Inferior parietal cortex (tissue), 1 donor: ENCODE data around the gene LATS1.
A peak's percentile ranks its signal among the peaks of the same experiment; 100 is the strongest.
"Not testable (repeated sequence)": the region's sequence is repeated elsewhere in the genome, so short reads cannot be mapped to it uniquely, and the experiment has no call there.

Experiments used
- DNase-seq: peaks from one replicate; pipeline ENCODE4 v3.0.0-alpha.2; 2016; ENCODE audit errors: extremely low spot score

LATS1 gene

DNA sequence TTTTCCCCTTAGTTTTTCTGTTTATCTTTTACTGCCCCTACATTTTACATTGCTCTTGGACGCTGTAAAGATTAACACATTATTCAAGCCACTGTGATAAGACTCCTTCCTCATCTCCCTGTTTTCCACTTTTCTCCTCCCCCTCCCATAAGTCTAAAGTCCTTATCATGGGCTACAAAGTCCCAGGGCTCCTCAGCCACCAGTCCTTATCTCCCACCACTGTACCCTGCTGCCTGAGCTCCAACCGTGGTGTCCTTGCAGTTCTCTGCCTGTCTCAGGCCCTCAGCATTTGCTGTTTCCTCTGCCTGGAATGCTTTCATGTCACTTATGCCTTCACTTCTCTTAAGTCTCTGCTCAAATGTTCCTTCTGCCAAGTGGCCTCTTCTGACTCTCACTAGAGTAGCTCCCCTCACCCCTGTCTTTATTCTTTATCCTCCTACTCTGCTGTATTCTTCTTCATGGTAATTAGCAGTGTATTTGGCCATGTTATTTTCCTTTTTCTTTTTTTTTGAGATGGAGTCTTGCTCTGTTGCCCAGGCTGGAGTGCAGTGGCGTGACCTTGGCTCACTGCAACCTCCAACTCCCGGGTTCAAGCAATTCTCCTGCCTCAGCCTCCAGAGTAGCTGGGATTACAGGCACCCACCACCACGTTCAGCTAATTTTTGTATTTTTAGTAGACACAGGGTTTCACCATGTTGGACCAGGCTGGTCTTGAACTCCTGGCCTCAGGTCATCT is 10.8 kb upstream of the LATS1 start:
- peak; percentile 36 for DNase-seq

DNA sequence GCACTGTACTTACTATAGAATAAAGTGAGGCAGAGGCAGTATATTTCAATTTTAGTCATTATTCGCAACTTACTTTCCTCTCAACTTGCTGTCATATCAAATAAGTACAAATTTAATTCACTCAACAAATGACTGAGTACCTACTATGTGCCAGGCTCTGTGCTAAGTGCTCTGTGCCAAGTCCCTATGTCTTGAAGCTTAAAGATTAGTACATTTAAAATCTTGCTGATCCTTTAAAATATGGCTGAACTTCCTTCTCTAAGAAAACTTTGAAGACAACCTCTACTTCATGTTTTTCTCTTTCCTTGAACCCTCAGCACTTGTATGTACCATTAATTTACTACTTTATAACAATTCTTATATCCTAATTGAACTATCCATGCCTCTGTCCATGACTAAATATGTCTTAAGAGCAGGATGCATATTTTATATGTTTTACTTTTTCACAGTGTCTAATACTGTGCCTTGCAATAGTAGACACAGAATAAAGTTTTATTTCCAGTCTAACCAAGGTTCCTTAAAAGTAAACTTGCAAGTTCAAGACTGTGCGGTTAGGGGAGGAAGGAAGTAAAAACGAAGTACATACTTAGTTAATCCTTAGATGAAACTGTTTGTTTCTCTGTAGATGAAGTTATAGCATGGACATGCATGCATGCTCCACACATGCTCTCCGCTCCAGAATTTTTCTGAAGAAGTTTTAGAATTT is 10.0 kb upstream of the LATS1 start:
- DNase-seq, result peak; percentile 12

GRCh38 chr6:149725785-149726184 is 7.9 kb upstream of the LATS1 start:
- DNase-seq, result no peak

DNA sequence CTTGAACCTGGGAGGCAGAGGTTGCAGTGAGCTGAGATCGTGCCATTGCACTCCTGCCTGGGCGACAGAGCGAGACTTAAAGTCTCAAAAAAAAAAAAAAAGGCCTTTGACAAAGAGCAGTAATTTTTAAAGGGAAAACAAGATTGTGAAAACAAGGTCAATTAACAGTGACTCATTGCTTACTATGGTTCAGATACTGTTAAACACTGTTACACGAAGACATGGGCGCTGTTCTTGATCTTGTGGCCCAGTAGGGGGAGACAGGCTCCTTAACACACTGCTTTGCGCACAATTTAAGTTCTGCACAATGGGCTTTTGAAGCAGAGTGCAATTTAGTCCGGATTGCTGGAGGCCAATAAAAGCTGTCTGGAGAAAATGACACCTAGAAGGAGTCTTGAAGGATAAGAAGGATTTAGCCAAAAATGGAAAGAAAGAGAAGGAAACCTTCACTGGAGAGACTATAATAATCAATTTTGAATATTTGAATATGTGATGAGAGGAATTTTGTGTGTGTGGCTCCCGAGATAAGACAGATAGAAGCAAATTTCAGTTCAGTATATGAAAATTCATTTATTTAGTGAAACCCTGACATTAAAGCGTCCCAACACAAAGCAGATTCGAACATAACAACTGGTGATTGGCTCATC is 6.0 kb upstream of the LATS1 start:
- peak; percentile 84 for DNase-seq

DNA sequence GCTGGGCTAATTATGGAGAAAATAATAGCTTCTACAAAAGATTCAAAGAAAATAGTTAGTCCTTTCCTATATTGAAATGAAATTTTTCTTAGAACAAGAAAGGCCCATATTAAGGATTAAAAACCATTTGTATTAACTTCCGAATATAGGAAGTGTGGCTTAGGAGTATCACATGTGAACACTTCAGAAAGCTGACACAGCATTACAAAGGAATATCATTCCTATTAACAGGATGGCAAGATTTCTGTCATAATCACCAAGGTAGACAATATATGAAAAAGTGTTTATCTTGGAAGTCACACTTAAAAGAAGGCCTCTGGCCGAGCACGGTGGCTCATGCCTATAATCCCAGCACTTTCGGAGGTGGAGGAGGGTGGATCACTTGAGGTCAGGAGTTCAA is 5.4 kb upstream of the LATS1 start:
- DNase-seq, result no peak

DNA sequence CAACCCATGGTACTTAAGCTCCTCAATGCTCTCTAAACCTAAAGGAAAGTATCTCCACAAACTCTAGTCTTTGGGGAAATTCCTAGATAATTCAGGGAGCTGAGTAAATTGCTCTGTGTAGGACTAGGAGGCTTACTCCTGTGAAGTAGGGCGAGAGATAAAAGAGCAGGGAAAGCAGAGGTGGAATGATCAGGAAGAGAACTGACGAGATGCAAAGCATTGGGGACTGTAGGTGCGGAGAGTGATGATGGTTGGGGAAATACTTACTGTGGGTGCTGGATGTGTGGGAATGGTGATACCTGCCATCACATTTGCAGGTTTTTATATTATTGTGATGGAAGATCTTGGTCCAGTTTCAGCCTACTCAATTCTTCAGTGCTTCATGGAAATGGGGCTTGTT is 1.6 kb upstream of the LATS1 start:
- DNase-seq, result no peak

DNA sequence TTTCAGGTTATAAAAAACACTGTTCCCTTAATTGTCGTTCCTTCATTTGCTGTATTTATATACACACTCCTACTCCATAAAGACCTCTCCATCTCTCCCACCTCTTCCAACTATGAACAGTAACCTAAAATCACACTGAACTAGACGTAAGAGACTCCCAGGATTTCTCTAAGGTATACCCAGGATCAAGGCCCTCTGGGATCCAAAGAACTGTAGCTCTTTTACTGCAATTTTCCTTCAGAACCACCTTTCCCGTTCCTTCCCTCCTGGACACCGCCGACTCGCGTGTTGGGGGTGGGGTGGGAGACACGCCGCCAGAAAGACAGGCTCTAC is 680 bp downstream of the LATS1 start:
- peak; percentile 56 for DNase-seq

DNA sequence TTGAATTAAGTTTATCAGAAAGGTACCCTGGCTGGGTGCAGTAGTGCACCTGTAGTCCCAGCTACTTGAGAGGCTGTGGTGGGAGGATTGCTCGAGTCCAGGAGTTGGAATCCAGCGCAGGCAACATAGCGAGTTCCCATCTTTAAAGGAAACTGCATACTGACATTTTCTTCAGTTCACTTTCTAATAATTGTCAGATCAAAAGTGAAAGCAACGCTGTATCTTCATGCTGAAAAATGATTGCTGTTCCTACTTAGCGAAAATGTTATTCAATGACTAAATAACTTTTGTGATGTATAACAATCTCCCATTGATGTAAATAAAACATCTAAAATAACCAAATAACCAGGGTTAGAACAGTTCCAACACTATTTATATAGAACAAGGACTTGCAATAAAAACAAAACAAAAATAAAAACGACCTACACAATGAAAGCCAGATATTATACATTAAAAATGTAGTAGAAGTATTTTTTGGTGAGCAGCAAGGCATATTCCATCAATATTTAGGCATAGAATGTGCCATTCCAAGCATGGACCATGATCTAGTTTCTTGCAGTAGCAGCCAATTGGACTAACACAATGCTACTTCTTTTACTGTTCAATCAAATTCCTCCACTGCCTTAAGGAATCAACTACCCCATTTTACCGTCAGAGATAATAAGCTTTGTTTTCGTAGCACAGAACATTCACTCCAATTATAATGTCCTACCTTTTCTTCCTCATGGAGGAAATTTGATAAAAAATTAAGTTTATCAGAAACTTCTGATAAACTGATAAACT is 1.5 kb downstream of the LATS1 start:
- no peak for DNase-seq

DNA sequence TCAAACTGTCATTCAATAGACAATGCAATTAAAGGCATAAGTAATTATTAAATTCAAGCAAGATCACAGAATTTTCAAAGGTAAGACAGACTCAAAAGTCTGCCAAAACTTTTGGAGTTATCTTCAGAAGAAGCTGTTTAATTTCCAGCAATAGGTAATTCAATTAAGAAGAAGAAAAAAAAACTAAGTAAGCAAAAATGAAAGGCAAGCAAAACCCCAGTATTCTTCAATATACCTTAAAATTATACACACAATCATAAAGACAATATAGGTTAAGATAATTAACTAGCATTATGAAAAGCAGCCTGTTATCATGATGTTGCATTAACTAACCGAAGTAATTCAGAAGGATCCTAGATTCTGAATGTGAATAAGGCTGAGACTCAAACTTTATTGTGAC is 3.5 kb downstream of the LATS1 start:
- no peak for DNase-seq

- no peak for DNase-seq
These were observed 6.2 kb downstream of the LATS1 start for GRCh38 chr6:149711711-149712110.

GRCh38 chr6:149701714-149702113 is 16.2 kb downstream of the LATS1 start:
- DNase-seq, result no peak

DNA sequence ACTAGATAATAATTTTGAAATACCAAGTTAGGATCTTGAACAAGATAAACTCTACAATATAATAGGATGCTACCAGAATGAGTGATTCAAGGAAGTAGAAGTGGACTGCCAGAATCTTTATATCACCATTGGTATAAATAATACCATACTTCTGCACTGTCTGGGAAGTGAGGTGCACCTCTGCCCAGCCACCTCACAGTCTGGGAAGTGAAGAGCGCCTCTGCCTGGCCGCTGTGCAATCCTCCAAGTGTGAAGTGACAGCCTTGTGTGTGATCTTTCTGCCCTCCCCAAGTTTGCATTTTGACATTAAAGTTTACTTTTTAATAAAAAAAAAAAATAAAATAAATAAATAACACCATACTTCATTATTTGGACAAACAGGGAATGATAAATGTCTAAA is 18.8 kb downstream of the LATS1 start:
- DNase-seq, result no peak

DNA sequence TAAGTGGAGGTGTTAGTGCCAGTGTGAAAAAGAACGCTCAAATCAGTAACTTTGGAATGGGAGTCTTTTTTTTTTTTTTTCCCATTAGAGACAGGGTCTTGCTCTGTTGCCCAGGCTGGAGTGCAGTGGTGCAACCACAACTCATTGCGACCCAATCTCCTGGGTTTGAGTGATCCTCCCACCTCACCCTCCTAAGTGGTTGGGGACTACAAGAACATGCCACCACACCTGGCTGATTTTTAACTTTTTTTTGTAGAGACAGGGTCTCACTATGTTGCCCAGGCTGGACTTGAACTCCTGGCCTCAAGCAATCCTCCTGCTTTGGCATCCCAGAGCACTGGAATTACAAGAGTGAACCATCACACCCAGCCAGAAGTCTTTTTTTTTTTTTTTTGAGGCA is 19.7 kb downstream of the LATS1 start:
- no peak for DNase-seq

DNA sequence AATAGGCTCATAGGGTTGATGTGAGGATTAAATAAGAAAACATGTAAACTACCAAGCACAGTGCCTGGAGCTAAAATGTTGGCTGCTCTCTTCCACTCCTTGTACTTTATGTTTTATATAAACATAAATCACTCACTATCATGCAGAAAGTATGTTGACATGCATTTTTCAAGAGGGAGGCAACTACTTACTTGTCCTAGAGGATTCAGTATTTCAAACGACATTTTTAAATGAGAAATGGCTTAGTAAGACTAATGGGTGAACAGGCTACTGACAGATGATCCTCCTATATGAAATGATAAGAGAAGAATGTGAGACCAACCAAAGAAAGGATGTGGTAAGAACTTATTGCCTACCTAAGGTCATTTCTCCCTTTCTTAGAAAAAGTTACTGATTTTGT is 21.0 kb downstream of the LATS1 start:
- no peak for DNase-seq

DNA sequence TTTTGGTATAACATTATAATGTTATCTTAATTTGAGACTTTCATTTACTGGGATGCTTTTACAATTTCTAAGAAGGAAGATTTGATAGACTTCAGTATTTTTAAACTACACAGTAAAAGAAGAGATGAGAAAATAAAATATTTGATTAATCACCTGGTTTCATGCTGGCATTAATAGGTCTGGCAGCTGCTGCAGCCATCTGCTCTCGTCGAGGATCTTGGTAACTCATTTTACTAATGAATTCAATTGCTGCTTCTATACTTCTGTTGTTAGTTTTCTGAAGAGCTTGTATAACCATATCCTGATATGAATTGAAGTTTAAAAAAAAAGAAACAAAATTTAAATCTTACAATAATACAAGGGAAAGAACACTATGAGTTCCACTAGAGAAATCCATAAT is 23.0 kb downstream of the LATS1 start:
- no peak for DNase-seq

DNA sequence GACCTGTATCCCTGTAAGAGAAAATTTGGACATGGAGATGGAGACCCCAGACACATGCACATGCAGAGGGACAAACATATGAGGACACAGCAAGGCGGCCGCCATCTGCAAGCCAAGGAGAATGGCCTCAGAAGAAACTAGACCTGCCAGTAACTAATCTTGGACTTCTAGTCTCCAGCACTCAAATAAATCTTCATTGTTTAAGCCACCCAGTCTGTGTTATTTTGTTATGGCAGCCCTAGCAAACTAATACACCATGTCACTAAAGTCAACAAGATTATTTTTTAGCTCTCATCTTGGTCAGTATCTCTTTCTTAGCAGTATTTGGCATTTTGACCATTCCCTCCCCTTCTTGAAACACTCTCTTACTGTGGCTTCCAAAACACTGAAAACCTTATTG is 26.7 kb downstream of the LATS1 start:
- DNase-seq, result no peak

GRCh38 chr6:149686230-149686629 is 31.7 kb downstream of the LATS1 start:
- no peak for DNase-seq

DNA sequence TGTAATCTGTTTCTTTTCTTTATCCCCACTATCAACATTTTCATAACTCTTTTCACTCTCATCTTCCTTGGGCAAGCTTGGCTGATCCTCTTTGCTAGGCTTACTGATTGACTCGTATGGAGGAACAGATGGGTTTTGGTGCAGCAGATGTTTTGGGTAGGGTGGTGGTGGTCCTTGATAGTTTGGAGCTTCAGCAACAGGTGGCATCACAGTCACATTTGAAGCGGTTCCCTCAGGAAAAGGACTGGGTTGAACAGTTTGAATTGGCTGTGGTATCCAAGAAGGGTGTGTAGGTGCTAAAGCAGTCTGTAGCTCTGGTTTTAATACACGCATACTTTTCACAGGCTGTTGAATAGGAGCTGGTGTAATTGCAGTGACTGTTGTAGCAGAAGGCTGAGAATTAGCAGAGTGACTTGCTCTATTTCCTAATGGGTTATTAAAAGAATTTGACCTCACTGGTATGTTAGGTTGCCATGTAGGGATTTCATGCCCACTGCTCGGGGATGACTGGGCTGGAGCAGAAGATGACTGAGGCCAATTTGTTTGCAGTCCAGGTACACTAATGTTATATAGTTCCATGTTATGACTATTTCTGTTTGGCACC is 34.5 kb downstream of the LATS1 start:
- DNase-seq, result no peak

DNA sequence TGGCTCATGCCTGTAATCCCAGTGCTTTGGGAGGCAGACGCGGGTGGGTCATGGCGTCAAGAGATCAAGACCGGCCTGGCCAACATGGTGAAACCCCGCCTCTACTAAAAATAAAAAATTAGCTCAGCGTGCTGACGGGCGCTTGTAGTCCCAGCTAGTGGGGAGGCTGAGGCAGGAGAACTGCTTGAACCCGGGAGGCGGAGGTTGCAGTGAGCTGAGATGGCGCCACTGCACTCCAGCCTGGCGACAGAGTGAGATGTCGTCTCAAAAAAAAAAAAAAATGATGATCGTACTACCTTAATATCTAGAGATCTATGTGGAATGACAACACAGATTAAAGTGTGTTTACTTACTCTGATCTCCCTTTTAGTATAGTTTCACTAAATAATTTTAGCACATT is 36.1 kb downstream of the LATS1 start:
- DNase-seq, result not testable (repeated sequence)

GRCh38 chr6:149681209-149681608 is 36.7 kb downstream of the LATS1 start:
- no peak for DNase-seq

GRCh38 chr6:149680503-149680902 is 37.4 kb downstream of the LATS1 start:
- DNase-seq, result no peak

GRCh38 chr6:149672265-149672664 is 45.6 kb downstream of the LATS1 start:
- DNase-seq, result not testable (repeated sequence)
